BLaER1 (cell line): ENCODE results near the gene PDGFC.

Experiments used
- H3K27ac ChIP-seq: shearing (Covaris generic); formaldehyde crosslinking; 2 replicates; pipeline ENCODE4 v1.8.1; 2022
- H3K27me3 ChIP-seq: shearing (Covaris generic); formaldehyde crosslinking; 2 replicates; pipeline ENCODE4 v1.8.1; 2022
- H3K36me3 ChIP-seq: shearing (Covaris generic); formaldehyde crosslinking; 2 replicates; pipeline ENCODE4 v1.8.1; 2022
- H3K4me1 ChIP-seq: shearing (Covaris generic); formaldehyde crosslinking; 2 replicates; pipeline ENCODE4 v1.8.1; 2022
- H3K4me2 ChIP-seq: shearing (Covaris generic); formaldehyde crosslinking; 2 replicates; pipeline ENCODE4 v1.8.1; 2022
- H3K4me3 ChIP-seq: shearing (Covaris generic); formaldehyde crosslinking; 2 replicates; pipeline ENCODE4 v1.8.1; 2022
- H3K9ac ChIP-seq: shearing (Covaris generic); formaldehyde crosslinking; 2 replicates; pipeline ENCODE4 v1.8.1; 2022
- H3K9me3 ChIP-seq: shearing (Covaris generic); formaldehyde crosslinking; 2 replicates; pipeline ENCODE4 v1.8.1; 2022
- H4K20me1 ChIP-seq: shearing (Covaris generic); formaldehyde crosslinking; 2 replicates; pipeline ENCODE4 v1.8.1; 2022
- Cebpa-rat ChIP-seq: shearing (Covaris generic); IDR thresholded peaks from 2 replicates; pipeline ENCODE4 v1.8.1; 2022

Gene PDGFC

DNA sequence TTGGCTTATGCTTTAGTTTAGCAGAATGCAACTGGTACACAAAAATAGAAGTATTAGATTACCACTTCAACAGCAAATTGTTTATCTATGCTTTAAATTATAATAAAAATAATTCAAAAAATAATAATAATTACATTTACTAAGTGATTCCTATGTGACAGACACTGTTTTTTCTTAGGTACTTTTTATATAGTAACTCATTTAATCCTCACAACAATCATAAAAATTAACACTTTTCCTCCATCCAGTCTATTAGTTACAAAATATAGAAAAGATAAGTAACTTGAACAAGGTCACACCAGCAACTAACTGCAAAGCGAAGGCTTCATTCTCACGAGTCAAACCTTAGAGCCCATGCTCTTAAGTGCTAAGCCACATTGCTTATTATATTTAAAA, 155.2 kb downstream of the PDGFC start:
- H3K4me1 ChIP-seq, result no peaks in the 10 kb centered on the region
- no peak overlapping the region for H3K27ac ChIP-seq
- no peak overlapping the region for H3K4me3 ChIP-seq
- TF ChIP-seq Cebpa-rat, result no peak
- no peaks in the 10 kb centered on the region for H3K27me3 ChIP-seq
- no peaks in the 10 kb centered on the region for H3K9me3 ChIP-seq
- H4K20me1 ChIP-seq, result no peaks in the 10 kb centered on the region
- H3K36me3 ChIP-seq, result no peaks in the 10 kb centered on the region
- H3K9ac ChIP-seq, result no peak overlapping the region
- no peak overlapping the region for H3K4me2 ChIP-seq

DNA sequence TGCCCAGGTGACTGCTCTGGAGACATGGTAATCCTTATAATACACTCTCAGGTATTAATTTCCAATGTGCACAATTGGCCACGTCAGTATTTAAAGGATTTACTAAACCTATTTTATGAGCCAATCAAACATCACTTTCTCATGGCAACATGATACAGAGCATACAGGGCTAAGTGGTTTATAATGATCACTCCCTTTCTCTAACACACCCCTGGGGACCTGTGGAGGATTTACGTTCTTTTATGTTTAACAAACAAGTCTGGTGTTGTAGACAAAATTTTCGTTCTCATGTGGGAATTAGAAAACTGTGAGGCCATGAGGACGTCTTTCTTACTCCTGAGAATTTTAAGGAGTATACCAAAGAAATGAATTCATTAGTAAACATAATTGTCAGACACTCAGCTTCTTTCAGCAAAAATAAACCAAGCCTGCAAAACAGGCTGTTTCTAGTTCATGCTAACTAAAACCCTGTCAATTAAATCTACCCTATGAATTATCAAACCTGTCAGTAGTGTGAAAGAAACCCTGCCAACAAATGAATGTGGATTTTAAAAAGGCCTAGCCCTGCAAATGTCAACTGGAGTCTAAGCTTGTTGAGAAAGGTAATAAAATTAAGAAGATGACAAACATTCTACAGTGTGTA, 155.8 kb downstream of the PDGFC start:
- Histone ChIP-seq H3K9ac (no peak overlapping the region), H4K20me1 (no peaks in the 10 kb centered on the region), H3K4me3 (no peak overlapping the region), H3K4me1 (no peaks in the 10 kb centered on the region), H3K27me3 (no peaks in the 10 kb centered on the region), H3K4me2 (no peak overlapping the region), H3K36me3 (no peaks in the 10 kb centered on the region), H3K27ac (no peak overlapping the region), H3K9me3 (no peaks in the 10 kb centered on the region)
- TF ChIP-seq Cebpa-rat, result no peak

DNA sequence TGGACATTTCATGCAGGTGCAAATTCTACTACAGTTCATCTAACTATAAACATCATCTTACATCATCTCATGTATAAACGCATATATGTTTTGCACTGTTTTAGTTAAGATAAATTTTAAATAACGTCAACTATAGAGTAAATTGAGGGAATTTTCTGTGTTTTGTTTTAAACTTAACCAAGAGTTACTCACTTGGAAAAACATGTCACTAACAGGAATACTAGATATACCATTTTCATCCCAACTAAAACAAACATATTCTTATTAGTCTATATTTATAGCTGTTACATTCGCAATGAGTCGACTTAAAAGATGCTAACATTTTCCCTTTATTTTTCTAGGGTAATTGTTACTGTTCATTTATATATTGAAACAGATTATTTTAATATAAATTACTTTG, 159.6 kb downstream of the PDGFC start:
- no peaks in the 10 kb centered on the region for H3K27me3 ChIP-seq
- no peaks in the 10 kb centered on the region for H3K4me1 ChIP-seq
- no peak overlapping the region for H3K4me3 ChIP-seq
- no peaks in the 10 kb centered on the region for H4K20me1 ChIP-seq
- no peaks in the 10 kb centered on the region for H3K36me3 ChIP-seq
- H3K27ac ChIP-seq, result no peak overlapping the region
- H3K4me2 ChIP-seq, result no peak overlapping the region
- H3K9ac ChIP-seq, result no peak overlapping the region
- no peaks in the 10 kb centered on the region for H3K9me3 ChIP-seq
- TF ChIP-seq Cebpa-rat, result no peak

DNA sequence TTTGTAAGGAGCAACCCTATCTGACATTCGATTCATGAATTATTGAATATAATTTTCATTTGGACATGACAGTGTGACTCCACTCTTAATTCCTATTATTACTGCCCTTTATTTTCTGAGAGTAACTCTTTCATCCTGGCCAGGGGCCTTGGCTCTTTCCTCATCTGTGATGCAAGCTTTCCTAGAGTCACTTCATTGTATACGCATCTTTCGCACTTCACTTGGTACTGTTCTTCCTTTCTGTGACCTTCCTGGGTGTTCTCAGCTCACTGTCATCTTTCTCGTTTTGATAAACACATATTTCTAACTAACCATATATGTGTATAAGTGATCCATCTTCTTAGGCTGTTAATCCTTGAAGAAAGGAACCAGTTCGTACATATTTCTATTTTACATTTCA, 160.3 kb downstream of the PDGFC start:
- no peak overlapping the region for H3K9ac ChIP-seq
- no peak overlapping the region for H3K4me2 ChIP-seq
- no peaks in the 10 kb centered on the region for H3K9me3 ChIP-seq
- H3K4me1 ChIP-seq, result no peaks in the 10 kb centered on the region
- no peaks in the 10 kb centered on the region for H4K20me1 ChIP-seq
- no peak for TF ChIP-seq Cebpa-rat
- H3K36me3 ChIP-seq, result no peaks in the 10 kb centered on the region
- H3K27me3 ChIP-seq, result no peaks in the 10 kb centered on the region
- no peak overlapping the region for H3K27ac ChIP-seq
- H3K4me3 ChIP-seq, result no peak overlapping the region

- H3K4me2 ChIP-seq, result no peak overlapping the region
- TF ChIP-seq Cebpa-rat, result no peak
- no peak overlapping the region for H3K27ac ChIP-seq
These were observed 165.9 kb downstream of the PDGFC start for GRCh38 chr4:156805696-156806095.

DNA sequence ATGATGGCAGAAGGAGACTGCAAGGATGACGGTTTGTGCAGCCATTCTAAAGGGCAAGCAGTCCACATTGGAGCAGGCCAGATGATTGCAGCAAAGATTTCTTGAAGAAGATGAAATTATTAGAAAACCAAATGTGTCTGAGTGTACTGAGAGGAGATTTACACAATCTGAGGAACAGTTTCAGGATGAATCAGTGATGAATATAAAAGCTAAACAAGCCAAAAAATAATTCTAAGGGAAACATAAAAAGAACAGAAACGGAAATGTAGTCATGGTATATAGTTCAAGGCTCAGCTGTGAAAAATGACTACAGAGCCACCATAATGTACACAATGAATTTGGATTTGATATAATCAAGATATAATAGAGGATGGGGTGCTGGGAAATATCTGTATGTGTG, 168.5 kb downstream of the PDGFC start:
- no peak overlapping the region for H3K4me2 ChIP-seq
- TF ChIP-seq Cebpa-rat, result no peak
- no peaks in the 10 kb centered on the region for H3K36me3 ChIP-seq
- no peaks in the 10 kb centered on the region for H3K4me1 ChIP-seq
- no peak overlapping the region for H3K27ac ChIP-seq
- no peak overlapping the region for H3K9ac ChIP-seq
- no peaks in the 10 kb centered on the region for H3K9me3 ChIP-seq
- H4K20me1 ChIP-seq, result no peaks in the 10 kb centered on the region
- H3K4me3 ChIP-seq, result no peak overlapping the region
- H3K27me3 ChIP-seq, result no peaks in the 10 kb centered on the region

More at GRCh38 chr4:156805696-156806095, 165.9 kb downstream of the PDGFC start:
- Histone ChIP-seq H3K4me1 (no peaks in the 10 kb centered on the region), H3K9ac (no peak overlapping the region), H3K9me3 (no peaks in the 10 kb centered on the region), H4K20me1 (no peaks in the 10 kb centered on the region), H3K4me3 (no peak overlapping the region), H3K36me3 (no peaks in the 10 kb centered on the region), H3K27me3 (no peaks in the 10 kb centered on the region)

DNA sequence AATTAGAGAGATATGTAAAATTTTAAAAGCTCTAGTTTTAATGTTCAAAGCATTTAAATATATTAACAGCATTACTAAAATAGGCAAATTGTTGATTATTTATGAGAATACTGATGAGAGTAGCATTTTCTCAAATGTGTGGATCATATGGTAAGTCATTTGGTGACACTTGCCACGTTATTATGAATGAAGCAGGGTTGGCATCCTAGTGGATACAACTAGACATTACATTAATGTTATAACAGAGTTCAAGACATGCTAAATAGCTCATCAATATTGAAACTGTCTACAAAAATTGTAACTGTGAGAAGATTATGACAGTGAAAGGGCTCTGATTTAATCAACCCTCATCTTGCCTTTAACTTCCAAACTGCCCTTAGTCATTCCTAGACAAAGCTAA, 171.1 kb downstream of the PDGFC start:
- Histone ChIP-seq H3K9me3 (no peaks in the 10 kb centered on the region), H3K4me3 (no peak overlapping the region), H3K36me3 (no peaks in the 10 kb centered on the region), H3K4me1 (no peaks in the 10 kb centered on the region), H4K20me1 (no peaks in the 10 kb centered on the region), H3K9ac (no peak overlapping the region), H3K27ac (no peak overlapping the region), H3K27me3 (no peaks in the 10 kb centered on the region), H3K4me2 (no peak overlapping the region)
- no peak for TF ChIP-seq Cebpa-rat

GRCh38 chr4:156799121-156799589, 172.4 kb downstream of the PDGFC start:
- no peaks in the 10 kb centered on the region for H3K27me3 ChIP-seq
- no peak overlapping the region for H3K9ac ChIP-seq
- H3K36me3 ChIP-seq, result no peaks in the 10 kb centered on the region
- no peaks in the 10 kb centered on the region for H4K20me1 ChIP-seq
- no peak overlapping the region for H3K27ac ChIP-seq
- TF ChIP-seq Cebpa-rat, result no peak
- no peak overlapping the region for H3K4me3 ChIP-seq
- H3K9me3 ChIP-seq, result no peaks in the 10 kb centered on the region
- H3K4me2 ChIP-seq, result no peak overlapping the region
- H3K4me1 ChIP-seq, result no peaks in the 10 kb centered on the region

- Histone ChIP-seq H4K20me1 (no peaks in the 10 kb centered on the region), H3K9ac (no peak overlapping the region), H3K9me3 (no peaks in the 10 kb centered on the region), H3K27me3 (no peaks in the 10 kb centered on the region), H3K4me2 (no peak overlapping the region), H3K4me3 (no peak overlapping the region), H3K27ac (no peak overlapping the region), H3K36me3 (no peaks in the 10 kb centered on the region), H3K4me1 (no peaks in the 10 kb centered on the region)
- TF ChIP-seq Cebpa-rat, result no peak
These were observed 173.2 kb downstream of the PDGFC start for GRCh38 chr4:156798438-156798837.

DNA sequence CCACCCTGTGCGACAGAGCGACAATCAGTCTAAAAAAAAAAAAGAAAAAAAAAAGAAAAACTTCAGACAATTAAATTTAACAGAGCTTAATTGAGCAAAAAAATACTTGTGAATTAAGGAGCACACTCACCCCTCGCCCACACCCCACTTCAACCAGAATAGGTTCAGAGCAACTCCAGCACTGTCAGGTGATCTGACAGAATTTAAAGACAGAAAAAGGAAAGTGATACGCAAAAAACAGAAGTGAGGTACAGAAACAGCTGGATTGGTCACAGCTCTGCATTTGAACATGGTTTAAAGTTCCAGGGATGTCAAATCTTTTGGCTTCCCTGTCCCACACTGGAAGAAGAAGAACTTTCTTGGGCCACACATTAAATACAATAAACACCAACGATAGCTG, 174.4 kb downstream of the PDGFC start:
- Histone ChIP-seq H3K4me1 (no peaks in the 10 kb centered on the region), H3K27me3 (no peaks in the 10 kb centered on the region), H3K9ac (no peak overlapping the region), H3K9me3 (no peaks in the 10 kb centered on the region), H3K4me3 (no peak overlapping the region), H3K36me3 (no peaks in the 10 kb centered on the region), H4K20me1 (no peaks in the 10 kb centered on the region), H3K27ac (no peak overlapping the region), H3K4me2 (no peak overlapping the region)
- TF ChIP-seq Cebpa-rat, result no peak

GRCh38 chr4:156795727-156796126, 175.9 kb downstream of the PDGFC start:
- Histone ChIP-seq H3K27me3 (no peaks in the 10 kb centered on the region), H3K9ac (no peak overlapping the region), H3K4me2 (no peak overlapping the region), H3K36me3 (no peaks in the 10 kb centered on the region), H3K4me1 (no peaks in the 10 kb centered on the region), H3K4me3 (no peak overlapping the region), H4K20me1 (no peaks in the 10 kb centered on the region), H3K27ac (no peak overlapping the region), H3K9me3 (no peaks in the 10 kb centered on the region)
- no peak for TF ChIP-seq Cebpa-rat
